ENCODE results near the gene ZBTB48.

- TF ChIP-seq, protein P1, sequence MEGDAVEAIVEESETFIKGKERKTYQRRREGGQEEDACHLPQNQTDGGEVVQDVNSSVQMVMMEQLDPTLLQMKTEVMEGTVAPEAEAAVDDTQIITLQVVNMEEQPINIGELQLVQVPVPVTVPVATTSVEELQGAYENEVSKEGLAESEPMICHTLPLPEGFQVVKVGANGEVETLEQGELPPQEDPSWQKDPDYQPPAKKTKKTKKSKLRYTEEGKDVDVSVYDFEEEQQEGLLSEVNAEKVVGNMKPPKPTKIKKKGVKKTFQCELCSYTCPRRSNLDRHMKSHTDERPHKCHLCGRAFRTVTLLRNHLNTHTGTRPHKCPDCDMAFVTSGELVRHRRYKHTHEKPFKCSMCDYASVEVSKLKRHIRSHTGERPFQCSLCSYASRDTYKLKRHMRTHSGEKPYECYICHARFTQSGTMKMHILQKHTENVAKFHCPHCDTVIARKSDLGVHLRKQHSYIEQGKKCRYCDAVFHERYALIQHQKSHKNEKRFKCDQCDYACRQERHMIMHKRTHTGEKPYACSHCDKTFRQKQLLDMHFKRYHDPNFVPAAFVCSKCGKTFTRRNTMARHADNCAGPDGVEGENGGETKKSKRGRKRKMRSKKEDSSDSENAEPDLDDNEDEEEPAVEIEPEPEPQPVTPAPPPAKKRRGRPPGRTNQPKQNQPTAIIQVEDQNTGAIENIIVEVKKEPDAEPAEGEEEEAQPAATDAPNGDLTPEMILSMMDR (IDR thresholded peaks at IDR 0.05): no peak
- no peak for TF ChIP-seq POLR2A (IDR thresholded peaks at IDR 0.05)
These were observed 6.6 kb downstream of the ZBTB48 start for GRCh38 chr1:6586404-6586816.

Data from adrenal gland (tissue), 5 donors.